ENCODE data around the gene NPSR1. TPM values are rescaled to one million over a fixed set of nuclear protein-coding genes. Genes with fewer than 3 reads are reported as not detected.

NPSR1 gene
- total RNA-seq, 1 donor from 2014 or later, result not detected

GRCh38 chr7:34835901-34836600 is 178.0 kb downstream of the NPSR1 start:
- no peaks in the 10 kb centered on the region for H3K36me3 ChIP-seq
- DNase-seq, result no peak
- no peaks in the 10 kb centered on the region for H3K4me1 ChIP-seq
- H3K4me3 ChIP-seq, result no peak overlapping the region
- no peak overlapping the region for H3K27ac ChIP-seq
- no peaks in the 10 kb centered on the region for H3K9me3 ChIP-seq
- H3K27me3 ChIP-seq (ENCODE audit: low read depth), result no peaks in the 10 kb centered on the region
- intact Hi-C loops (cut with DNase I), result no loop called here
- no peak for ATAC-seq
- no peak for TF ChIP-seq CTCF (IDR thresholded peaks at IDR 0.05)

GRCh38 chr7:34837316-34837715 is 179.3 kb downstream of the NPSR1 start:
- no peak for ATAC-seq
- no peak for TF ChIP-seq CTCF (IDR thresholded peaks at IDR 0.05)
- no peaks in the 10 kb centered on the region for H3K9me3 ChIP-seq

GRCh38 chr7:34837801-34838201 is 179.8 kb downstream of the NPSR1 start:
- Histone ChIP-seq H3K4me1 (no peaks in the 10 kb centered on the region), H3K36me3 (no peaks in the 10 kb centered on the region), H3K4me3 (no peak overlapping the region), H3K27me3 (ENCODE audit: low read depth) (no peaks in the 10 kb centered on the region), H3K9me3 (no peaks in the 10 kb centered on the region), H3K27ac (no peak overlapping the region)
- DNase-seq, result no peak
- no peak for ATAC-seq
- intact Hi-C loops (cut with DNase I), result no loop called here
- TF ChIP-seq CTCF (IDR thresholded peaks at IDR 0.05), result no peak

More at GRCh38 chr7:34837316-34837715, 179.3 kb downstream of the NPSR1 start:
- Histone ChIP-seq H3K4me1 (no peaks in the 10 kb centered on the region), H3K27me3 (ENCODE audit: low read depth) (no peaks in the 10 kb centered on the region), H3K36me3 (no peaks in the 10 kb centered on the region), H3K4me3 (no peak overlapping the region), H3K27ac (no peak overlapping the region)
- DNase-seq, result no peak
- intact Hi-C loops (cut with DNase I), result no loop called here

GRCh38 chr7:34838329-34838728 is 180.3 kb downstream of the NPSR1 start:
- no peak overlapping the region for H3K4me3 ChIP-seq
- no peaks in the 10 kb centered on the region for H3K27me3 ChIP-seq (ENCODE audit: low read depth)
- intact Hi-C loops (cut with DNase I), result no loop called here
- no peak for TF ChIP-seq CTCF (IDR thresholded peaks at IDR 0.05)
- no peak overlapping the region for H3K27ac ChIP-seq
- H3K9me3 ChIP-seq, result no peaks in the 10 kb centered on the region
- H3K36me3 ChIP-seq, result no peaks in the 10 kb centered on the region
- ATAC-seq (no peak), DNase-seq (no peak)
- no peaks in the 10 kb centered on the region for H3K4me1 ChIP-seq

GRCh38 chr7:34839645-34840044 is 181.6 kb downstream of the NPSR1 start:
- no peak for TF ChIP-seq CTCF (IDR thresholded peaks at IDR 0.05)
- Histone ChIP-seq H3K9me3 (no peaks in the 10 kb centered on the region), H3K27ac (no peak overlapping the region), H3K27me3 (ENCODE audit: low read depth) (no peaks in the 10 kb centered on the region), H3K4me3 (no peak overlapping the region), H3K36me3 (no peaks in the 10 kb centered on the region), H3K4me1 (no peaks in the 10 kb centered on the region)
- intact Hi-C loops (cut with DNase I), result no loop called here
- DNase-seq, result no peak
- no peak for ATAC-seq
